ENCODE results near the gene RHBDD1. TPM values are rescaled to one million over a fixed set of nuclear protein-coding genes. Genes with fewer than 3 reads are reported as not detected.

RHBDD1 gene
- total and polyA plus RNA-seq, 2 experiments from 2014 or later = 24.3 to 33.7 TPM

GRCh38 chr2:226800941-226801784, 34.7 kb upstream of the RHBDD1 start:
- TF ChIP-seq EZH2phosphoT487 (IDR thresholded peaks at IDR 0.05; ENCODE audit: insufficient read depth, low read depth) (no peak), EZH2 (IDR thresholded peaks at IDR 0.05; ENCODE audit: insufficient read depth, poor library complexity, severe bottlenecking) (no peak)
- Histone ChIP-seq H3K9ac (peak overlapping the region; percentile 95), H3K4me1 (ENCODE audit: insufficient read depth) (0 out of 2 replicates have a peak, but pooled peaks cover 8% of the 10 kb centered on the region), H4K20me1 (ENCODE audit: insufficient read depth) (no peaks in the 10 kb centered on the region), H3K36me3 (ENCODE audit: low read depth) (no peaks in the 10 kb centered on the region), H3K27ac (peak overlapping the region; percentile 61), H3K4me3 (peak overlapping the region; percentile 75), H2AFZ (peak overlapping the region; percentile 70), H3K9me3 (ENCODE audit: low read depth) (no peaks in the 10 kb centered on the region), H3K79me2 (ENCODE audit: insufficient read depth) (peaks cover 29% of the 10 kb centered on the region), H3K9me2 (ENCODE audit: insufficient read depth) (no peaks in the 10 kb centered on the region), H3F3A (ENCODE audit: insufficient read depth) (peaks cover 17% of the 10 kb centered on the region), H3K27me3 (replicated peaks; ENCODE audit: insufficient read depth) (no peaks in the 10 kb centered on the region), H3K4me2 (ENCODE audit: unreplicated experiment) (peak overlapping the region; percentile 98)
- DNase-seq = peak; percentile 73
- 26 to 27% methylated on average over 33 of the region's 33 CpGs for WGBS, 2 experiments (ENCODE audit: low coverage in 1 of 2, low lambda C conversion rate in 2 of 2, missing lambda C conversion rate in 2 of 2)
- in situ Hi-C loops (cut with MboI) = loop anchor here (5.0 to 10.0 kb wide), 2 partner anchors 314 to 1124 kb away; no protein-coding TSS in a partner anchor

DNA sequence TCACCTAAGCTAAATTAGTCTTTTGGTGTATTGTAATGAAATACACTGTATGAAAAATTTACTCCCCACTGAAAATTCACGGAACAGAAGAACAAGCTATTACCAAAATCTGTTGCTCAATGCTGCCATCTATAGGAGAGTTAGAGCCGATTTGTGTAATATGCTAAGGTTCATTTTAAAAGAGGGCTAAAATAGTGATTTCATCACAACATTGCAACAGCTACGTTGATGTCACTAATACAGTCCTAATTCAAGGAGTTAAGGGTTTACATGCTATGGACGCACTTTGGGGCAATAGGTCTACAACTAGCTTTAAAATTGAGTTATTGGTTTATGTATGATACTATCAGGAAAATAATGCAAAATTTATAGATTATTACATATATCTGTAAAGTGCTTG, 33.3 kb upstream of the RHBDD1 start:
- Histone ChIP-seq H3K9ac (no peak overlapping the region), H3K79me2 (ENCODE audit: insufficient read depth) (peaks cover 15% of the 10 kb centered on the region), H3K9me3 (ENCODE audit: low read depth) (no peaks in the 10 kb centered on the region), H3K36me3 (ENCODE audit: low read depth) (no peaks in the 10 kb centered on the region), H3K4me2 (ENCODE audit: unreplicated experiment) (peak overlapping the region; percentile 14), H3K27ac (no peak overlapping the region), H3K4me1 (ENCODE audit: insufficient read depth) (0 out of 2 replicates have a peak, but pooled peaks cover 8% of the 10 kb centered on the region), H3K4me3 (no peak overlapping the region), H3K9me2 (ENCODE audit: insufficient read depth) (no peaks in the 10 kb centered on the region), H2AFZ (no peak overlapping the region), H3K27me3 (replicated peaks; ENCODE audit: insufficient read depth) (no peaks in the 10 kb centered on the region), H3F3A (ENCODE audit: insufficient read depth) (peaks cover 17% of the 10 kb centered on the region), H4K20me1 (ENCODE audit: insufficient read depth) (no peaks in the 10 kb centered on the region)
- WGBS, 2 experiments (ENCODE audit: low coverage in 1 of 2, low lambda C conversion rate in 2 of 2, missing lambda C conversion rate in 2 of 2) = 1% methylated on average over 4 of the region's 4 CpGs
- DNase-seq = peak; percentile 85
- TF ChIP-seq EZH2 (IDR thresholded peaks at IDR 0.05; ENCODE audit: insufficient read depth, poor library complexity, severe bottlenecking) (no peak), EZH2phosphoT487 (IDR thresholded peaks at IDR 0.05; ENCODE audit: insufficient read depth, low read depth) (no peak)
- in situ Hi-C loops (cut with MboI) = loop anchor here (5.0 to 10.0 kb wide), 2 partner anchors 312 to 1125 kb away; no protein-coding TSS in a partner anchor

DNA sequence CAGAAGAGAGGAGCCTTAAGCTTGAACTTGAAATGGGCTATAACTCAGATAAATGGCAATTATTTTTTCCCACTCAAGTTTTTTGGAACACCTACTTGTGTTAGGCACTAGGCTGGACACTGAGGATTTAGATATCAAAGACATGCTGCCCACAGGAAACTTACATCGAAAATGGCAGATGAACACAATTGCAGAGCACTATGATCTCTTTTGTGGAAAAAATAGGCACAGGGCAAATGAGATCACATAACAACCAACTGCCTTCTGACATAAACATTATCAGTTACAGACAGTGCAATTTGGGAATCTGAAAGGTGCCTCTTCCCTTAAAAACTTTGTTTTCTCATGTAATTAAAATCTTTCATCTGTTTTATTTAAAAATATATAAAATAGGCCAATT, 32.4 kb upstream of the RHBDD1 start:
- DNase-seq = no peak
- Histone ChIP-seq H2AFZ (no peak overlapping the region), H3K4me1 (ENCODE audit: insufficient read depth) (0 out of 2 replicates have a peak, but pooled peaks cover 8% of the 10 kb centered on the region), H3K79me2 (ENCODE audit: insufficient read depth) (peaks cover 6% of the 10 kb centered on the region), H3K27ac (no peak overlapping the region), H3F3A (ENCODE audit: insufficient read depth) (peaks cover 17% of the 10 kb centered on the region), H3K4me2 (ENCODE audit: unreplicated experiment) (no peak overlapping the region), H3K4me3 (no peak overlapping the region), H3K9me3 (ENCODE audit: low read depth) (no peaks in the 10 kb centered on the region), H3K27me3 (replicated peaks; ENCODE audit: insufficient read depth) (no peaks in the 10 kb centered on the region), H3K9ac (no peak overlapping the region), H4K20me1 (ENCODE audit: insufficient read depth) (no peaks in the 10 kb centered on the region), H3K9me2 (ENCODE audit: insufficient read depth) (no peaks in the 10 kb centered on the region), H3K36me3 (ENCODE audit: low read depth) (no peaks in the 10 kb centered on the region)
- 52 to 57% methylated on average over 1 of the region's 1 CpG for WGBS, 2 experiments (ENCODE audit: low coverage in 1 of 2, low lambda C conversion rate in 2 of 2, missing lambda C conversion rate in 2 of 2)
- TF ChIP-seq EZH2phosphoT487 (IDR thresholded peaks at IDR 0.05; ENCODE audit: insufficient read depth, low read depth) (no peak), EZH2 (IDR thresholded peaks at IDR 0.05; ENCODE audit: insufficient read depth, poor library complexity, severe bottlenecking) (no peak)
- in situ Hi-C loops (cut with MboI) = loop anchor here (5.0 to 10.0 kb wide), 2 partner anchors 311 to 1126 kb away; no protein-coding TSS in a partner anchor

DNA sequence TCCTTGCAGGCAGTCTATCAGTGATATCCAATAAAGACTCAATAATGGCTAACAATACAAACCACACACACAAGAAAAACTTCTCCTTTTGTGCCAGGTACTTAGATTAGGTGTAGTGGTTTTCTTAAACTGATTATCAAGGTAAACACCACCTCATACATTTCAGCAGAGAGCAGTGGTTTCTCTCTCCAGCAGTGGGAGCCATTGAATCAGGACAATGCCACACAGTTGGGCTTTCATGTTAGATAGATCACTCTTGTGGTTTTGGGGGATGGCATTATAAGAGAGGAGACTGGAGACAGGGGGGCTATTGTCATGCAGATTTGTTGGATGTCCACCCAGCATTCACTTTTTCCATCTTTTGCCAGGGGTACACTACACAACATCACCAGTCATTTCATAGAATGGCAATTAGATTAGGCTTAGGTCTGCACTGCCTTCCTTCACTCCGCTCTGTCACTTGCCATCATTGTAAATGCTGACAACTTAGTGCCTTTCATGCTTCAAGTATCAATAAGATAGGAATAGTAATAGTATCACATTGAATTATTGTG, 22.6 kb upstream of the RHBDD1 start:
- Histone ChIP-seq H3K4me2 (ENCODE audit: unreplicated experiment) (no peak overlapping the region), H3K27me3 (replicated peaks; ENCODE audit: insufficient read depth) (no peaks in the 10 kb centered on the region), H3K9me3 (ENCODE audit: low read depth) (no peaks in the 10 kb centered on the region), H4K20me1 (ENCODE audit: insufficient read depth) (no peaks in the 10 kb centered on the region), H3K79me2 (ENCODE audit: insufficient read depth) (no peaks in the 10 kb centered on the region), H3K9ac (no peak overlapping the region), H3K36me3 (ENCODE audit: low read depth) (no peaks in the 10 kb centered on the region), H3F3A (ENCODE audit: insufficient read depth) (no peaks in the 10 kb centered on the region), H2AFZ (no peak overlapping the region), H3K27ac (no peak overlapping the region), H3K9me2 (ENCODE audit: insufficient read depth) (no peaks in the 10 kb centered on the region), H3K4me3 (no peak overlapping the region), H3K4me1 (ENCODE audit: insufficient read depth) (no peaks in the 10 kb centered on the region)
- in situ Hi-C loops (cut with MboI) = loop anchor here (5.0 kb wide), 1 partner anchor 164 kb away; no protein-coding TSS in a partner anchor
- WGBS, 2 experiments (ENCODE audit: low coverage in 1 of 2, low lambda C conversion rate in 2 of 2, missing lambda C conversion rate in 2 of 2) = 100% methylated on average over 1 of the region's 1 CpG
- TF ChIP-seq EZH2 (IDR thresholded peaks at IDR 0.05; ENCODE audit: insufficient read depth, poor library complexity, severe bottlenecking) (no peak), EZH2phosphoT487 (IDR thresholded peaks at IDR 0.05; ENCODE audit: insufficient read depth, low read depth) (no peak)
- DNase-seq = peak; percentile 41

All from GM23248 (cell line).